Hindlimb muscle (tissue), 1 donor: Measurements from ENCODE around the gene FAAP100. TPM values are rescaled to one million over a fixed set of nuclear protein-coding genes. Genes with fewer than 3 reads are reported as not detected.
"Not testable (repeated sequence)": the region's sequence is repeated elsewhere in the genome, so short reads cannot be mapped to it uniquely, and the experiment has no call there.

Experiments used
- DNase-seq: peaks from one replicate; pipeline ENCODE4 v3.0.0-alpha.2; 2013
- polyA plus RNA-seq: library from polyadenylated mRNA; unstranded; fragments of 120-200 nt; gene quantifications from one replicate; pipeline ENCODE4 v1.2.1, GENCODE V29; 2013; ENCODE audit not compliant: insufficient read length

Gene FAAP100, protein sequence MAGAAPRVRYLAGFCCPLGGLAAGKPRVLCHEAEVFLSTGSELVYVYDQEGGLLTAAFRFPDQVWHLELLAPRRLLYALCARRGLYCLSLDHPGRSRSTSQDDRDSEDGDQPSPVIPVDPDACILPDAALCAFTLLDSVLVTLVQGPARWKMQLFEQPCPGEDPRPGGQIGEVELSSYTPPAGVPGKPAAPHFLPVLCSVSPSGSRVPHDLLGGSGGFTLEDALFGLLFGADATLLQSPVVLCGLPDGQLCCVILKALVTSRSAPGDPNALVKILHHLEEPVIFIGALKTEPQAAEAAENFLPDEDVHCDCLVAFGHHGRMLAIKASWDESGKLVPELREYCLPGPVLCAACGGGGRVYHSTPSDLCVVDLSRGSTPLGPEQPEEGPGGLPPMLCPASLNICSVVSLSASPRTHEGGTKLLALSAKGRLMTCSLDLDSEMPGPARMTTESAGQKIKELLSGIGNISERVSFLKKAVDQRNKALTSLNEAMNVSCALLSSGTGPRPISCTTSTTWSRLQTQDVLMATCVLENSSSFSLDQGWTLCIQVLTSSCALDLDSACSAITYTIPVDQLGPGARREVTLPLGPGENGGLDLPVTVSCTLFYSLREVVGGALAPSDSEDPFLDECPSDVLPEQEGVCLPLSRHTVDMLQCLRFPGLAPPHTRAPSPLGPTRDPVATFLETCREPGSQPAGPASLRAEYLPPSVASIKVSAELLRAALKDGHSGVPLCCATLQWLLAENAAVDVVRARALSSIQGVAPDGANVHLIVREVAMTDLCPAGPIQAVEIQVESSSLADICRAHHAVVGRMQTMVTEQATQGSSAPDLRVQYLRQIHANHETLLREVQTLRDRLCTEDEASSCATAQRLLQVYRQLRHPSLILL
- polyA plus RNA-seq, result 22.3 TPM

DNA sequence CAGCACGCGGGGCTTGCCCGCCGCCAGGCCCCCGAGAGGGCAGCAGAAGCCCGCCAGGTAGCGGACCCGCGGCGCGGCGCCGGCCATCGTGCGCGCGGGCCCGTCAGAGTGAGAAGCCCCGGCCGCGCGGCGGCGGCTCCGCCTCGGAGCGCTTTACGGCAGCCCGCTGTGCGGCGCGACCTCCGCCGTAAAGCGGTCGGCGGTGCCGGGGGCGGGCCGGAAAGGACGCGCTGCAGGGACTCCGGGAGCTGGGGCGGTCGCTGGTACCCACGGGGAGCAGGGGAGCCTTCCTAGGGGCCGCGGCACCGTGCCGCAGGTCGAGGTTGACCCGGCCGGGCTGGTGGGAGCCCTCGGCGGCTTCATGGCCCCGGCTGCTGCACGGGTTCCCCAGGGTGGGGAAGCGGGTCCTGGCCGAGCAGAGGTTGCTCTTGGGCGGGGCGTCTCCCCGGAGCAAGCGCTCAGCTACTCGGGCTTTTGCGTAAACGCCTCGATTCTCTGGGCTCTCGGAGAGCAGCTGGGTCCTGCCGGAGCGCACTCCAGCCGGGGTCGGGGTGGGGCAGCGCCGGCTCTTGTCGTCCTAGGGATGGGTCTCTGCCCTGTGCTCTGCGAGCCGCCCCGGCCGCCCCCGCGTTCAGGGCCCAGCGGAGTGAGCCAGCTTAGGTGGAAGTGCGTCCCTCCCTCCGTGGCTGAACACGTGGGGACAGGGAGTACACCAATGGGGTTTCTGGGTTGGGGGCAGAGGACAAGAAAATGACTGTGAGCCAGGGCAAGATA, at the start of gene FAAP100:
TSS of gene FAAP100 (minus strand) at position 110 of the 774 bp plus-strand sequence. CDS start at position 87, 23 bp downstream.
- peak; percentile 88 for DNase-seq

DNA sequence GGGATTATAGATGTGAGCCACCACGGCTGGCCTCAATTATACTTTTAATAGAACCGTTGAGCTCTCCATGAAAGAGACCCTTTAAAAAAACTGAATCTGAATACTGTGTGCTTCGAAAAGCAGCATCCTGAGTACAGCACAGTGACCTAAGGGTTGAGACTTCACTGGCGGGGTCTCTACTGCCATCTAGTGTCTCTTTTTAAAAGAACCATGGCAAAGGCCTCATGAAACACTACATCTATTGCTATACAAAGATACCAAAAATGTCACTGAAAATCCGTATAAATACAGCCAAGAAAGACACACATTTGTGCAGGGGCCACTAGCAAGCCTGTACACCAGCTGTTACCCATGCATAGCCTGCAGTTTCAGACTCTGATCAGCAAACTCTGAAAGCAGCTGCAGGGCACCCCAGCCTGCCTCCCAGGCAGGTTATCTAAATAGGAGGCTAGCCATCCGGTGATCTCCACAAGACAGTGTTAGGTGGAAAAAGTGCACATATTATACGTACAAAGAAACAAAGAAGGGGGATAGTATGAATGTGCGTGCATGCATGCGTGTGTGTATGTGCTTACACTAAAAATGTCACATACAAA, 49.5 kb upstream of the FAAP100 start:
- DNase-seq, result peak; percentile 74

DNA sequence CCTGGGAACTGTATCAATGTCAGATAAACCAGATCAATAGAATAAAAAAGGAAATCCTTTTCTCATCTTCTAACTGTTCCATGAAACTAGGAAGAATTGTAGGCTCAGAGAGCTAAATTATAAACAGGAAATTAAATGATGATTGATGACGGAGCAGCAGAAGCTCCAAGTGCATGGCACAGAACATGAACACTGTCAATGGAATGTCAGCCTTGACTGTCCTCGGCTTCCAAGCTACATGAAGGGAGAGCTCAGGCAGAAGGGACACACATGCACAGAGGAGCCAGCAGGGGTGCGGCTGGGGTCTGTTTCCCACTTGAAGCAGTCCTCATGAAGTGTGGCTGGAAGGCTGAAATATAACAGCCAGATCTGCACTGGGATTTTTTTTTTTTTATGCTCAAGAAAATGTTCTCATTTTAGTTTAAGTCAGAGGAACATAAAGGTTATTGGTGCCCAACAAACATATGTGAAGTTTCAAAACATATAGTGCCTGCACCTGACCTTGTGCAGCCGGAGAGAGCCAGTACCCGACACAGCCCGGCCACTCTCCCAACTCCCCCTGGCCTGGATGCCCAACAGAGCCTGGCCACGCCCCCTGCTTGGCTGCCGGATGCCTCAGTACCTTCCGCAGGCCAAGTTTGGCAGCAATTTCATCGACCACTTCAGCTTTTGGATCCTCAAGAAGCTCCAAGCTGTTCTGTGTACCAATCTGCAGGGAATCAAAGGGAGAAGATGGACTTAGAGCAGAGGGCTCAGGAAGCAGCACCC, 47.8 kb upstream of the FAAP100 start:
- no peak for DNase-seq

DNA sequence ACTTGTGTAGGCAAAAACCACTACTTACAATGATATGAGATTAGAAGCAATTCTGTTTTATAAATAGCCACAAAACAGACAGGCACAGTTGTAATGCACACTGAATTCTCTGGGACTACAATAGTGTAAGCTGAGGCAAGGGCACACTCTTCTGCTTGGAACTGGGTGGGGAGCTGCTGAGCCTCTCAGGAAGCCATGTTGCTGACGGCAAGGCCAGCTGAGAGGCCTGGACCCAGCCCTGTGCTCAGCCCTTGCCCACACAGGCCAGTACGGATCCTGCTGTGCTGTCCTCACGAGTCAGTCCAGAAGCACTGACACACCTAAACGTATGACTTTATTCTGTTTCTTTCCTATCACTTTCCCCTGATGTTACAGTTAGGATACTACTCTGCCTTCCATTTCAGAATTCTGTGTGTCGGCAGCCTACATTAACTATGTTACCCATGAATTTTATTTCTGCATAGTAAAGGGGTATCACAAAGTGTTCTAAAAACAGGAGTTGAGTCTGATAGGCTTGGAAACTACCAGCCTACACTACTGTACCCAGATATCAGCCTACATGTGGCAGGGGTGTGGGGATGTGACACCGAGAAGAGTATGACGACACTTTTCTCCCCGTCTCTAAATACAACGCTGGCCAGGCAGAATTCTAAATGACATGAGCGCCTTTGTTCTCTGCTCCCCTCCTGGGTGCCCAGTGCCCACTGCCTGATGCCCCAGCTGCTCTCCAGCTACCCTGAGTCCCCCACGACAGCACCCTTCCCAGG, 41.1 kb upstream of the FAAP100 start:
- DNase-seq, result no peak

DNA sequence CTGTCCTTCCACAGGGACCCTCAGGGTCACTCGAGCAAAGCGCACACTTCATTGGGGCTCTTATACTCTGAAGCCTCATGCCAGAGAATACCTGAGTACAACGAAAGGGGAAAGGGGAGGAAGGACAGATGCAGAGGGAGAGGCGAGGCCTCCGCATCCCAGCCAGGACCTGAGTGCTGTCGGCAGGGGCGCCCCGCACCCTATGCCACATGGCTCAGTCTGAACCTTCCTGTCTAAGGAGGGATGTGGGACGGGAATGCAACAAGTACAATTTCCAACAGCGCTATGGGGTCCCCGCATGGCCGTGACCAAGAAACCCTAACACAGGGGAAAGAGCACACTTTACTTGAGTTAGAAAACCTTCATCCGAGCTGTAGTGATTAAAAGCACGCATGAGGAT, 39.8 kb upstream of the FAAP100 start:
- DNase-seq, result no peak

DNA sequence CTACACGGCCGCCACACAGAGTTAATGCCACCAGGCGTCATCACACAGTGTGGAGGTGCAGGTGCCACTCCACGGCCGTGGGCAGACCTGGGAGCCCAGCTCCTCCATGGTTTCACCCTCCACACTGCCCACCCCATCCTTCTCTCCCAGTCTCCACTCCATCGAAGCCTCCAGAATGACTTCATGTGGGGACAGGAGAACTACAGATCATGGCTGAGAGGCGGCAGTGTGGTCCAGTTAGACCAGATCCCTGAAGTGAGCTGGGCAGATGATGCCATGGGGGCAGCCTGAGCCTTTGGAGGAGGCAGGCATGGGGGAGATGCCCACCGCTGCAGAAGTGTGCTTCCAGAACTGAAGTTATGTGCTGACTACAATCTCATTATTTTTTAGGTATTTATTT, 38.0 kb upstream of the FAAP100 start:
- DNase-seq, result no peak

DNA sequence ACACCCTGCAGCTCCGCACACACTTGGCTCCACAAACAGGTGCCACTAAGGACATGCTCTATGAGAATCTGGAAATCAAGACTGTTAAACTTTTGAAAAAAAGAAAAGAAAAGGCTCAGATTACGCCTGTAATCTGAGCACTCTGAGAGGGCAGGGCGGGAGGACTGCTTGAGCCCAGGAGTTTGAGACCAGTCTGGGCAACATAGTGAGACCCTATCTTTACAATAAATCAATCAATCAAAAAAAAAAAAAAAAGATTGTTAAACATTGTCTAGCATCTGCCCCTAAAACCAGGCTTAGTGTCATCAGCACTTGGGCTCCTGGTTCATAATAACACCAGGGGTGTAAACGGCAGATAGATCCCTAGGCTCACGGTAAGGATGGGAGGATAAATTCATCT, 37.5 kb upstream of the FAAP100 start:
- no peak for DNase-seq

DNA sequence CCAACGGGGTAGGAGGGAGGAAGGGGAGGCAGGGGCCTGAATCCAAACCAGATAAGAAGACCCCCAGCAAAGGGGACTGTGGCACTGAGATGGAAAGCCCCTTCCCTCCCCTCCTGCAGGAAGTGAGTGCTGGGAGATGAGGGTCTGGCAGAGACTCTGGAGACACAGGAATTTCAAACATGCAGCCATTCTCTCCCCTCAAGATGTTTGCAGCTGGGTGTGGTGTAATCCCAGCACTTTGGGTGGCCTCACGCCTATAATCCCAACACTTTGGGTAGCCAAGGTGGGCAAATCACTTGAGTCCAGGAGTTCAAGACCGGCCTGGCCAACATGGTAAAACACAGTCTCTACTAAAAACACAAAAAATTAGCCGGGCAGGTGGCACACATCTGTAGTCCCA, 33.9 kb upstream of the FAAP100 start:
- no peak for DNase-seq

DNA sequence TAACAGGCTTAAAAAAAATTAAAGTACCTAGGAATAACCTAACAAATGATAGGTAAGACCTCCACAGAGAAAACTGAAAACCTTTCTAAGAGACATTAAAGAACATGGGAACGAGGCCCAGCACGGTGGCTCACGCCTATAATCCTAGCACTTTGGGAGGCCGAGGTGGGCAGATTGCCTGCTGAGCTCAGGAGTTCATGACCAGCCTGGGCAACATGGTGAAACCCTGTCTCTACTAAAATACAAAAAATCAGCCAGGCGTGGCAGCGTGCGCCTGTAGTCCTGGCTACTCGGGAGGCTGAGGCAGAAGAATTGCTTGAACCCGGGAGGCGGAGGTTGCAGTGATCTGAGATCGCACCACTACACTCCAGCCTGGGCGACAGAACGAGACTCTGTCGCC, 32.6 kb upstream of the FAAP100 start:
- DNase-seq, result not testable (repeated sequence)

DNA sequence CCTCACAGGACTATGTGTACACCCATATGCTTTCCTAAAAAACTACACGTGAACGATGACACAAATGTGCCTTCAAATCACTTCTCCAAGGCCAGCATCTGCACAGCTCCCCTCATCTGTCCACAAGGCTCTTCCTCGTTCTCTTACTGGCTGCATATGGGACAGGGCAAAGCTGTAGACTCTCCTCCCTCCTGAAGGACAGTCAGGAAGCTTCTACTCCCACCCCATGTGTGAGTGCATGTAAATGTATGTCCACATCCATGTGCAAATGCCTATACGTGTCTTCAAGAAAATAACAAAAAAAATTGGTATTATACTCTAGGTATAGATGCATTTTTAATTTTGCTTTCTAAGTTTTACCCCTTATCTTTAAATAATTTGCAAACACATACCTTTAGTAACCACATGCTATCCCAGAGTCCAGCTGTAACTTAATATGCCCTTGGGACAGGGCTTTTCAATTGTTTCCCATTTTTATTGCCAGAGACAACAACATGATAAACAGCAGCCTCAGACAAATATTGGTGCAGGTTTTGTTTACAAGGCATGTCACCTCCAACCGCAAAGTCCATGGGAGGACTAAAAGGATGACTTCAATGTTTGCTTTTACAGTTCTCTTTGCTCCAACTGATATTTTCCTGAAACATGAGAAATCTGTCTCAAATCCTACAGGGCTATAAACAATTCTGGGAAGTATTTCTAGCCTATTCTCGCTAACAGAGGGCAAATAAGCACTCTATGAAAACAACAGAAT, 31.6 kb upstream of the FAAP100 start:
- DNase-seq, result no peak

DNA sequence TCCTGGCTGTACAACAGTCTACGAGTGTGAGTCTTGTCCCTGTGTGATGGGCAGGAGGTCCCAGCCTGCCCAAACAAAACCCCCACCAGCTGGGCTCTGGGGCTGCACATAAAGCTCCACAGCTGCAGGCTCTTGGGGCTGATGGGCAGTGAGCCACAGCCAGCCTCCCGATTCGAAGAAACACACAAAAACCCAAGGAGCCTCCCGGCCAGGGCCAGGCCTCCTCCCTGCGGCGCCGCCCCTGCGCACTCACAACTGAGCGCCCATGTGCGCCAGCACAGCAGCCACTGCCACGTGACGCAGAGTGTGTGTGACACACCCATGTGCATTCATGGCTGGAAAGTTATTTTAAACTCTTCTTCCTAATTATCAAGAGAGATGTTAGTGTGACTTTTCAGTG, 30.6 kb upstream of the FAAP100 start:
- DNase-seq, result no peak

DNA sequence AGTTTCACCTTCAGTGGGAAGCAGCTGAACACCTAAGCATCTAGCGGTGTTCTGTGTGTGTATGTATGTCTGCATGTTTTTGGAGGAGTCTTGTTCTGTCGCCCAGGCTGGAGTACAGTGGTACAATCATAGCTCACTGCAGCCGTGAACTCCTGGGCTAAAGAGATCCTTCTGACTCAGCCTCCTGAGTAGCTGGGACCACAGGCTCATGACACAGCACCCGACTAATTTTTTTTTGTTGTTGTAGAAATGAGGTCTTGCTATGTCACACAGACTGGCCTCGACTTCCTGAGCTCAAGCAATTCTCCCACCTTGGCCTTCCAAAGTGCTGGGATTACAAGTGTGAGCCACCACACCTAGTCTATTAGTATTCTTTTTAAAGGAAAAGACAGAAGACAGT, 30.2 kb upstream of the FAAP100 start:
- DNase-seq, result no peak

DNA sequence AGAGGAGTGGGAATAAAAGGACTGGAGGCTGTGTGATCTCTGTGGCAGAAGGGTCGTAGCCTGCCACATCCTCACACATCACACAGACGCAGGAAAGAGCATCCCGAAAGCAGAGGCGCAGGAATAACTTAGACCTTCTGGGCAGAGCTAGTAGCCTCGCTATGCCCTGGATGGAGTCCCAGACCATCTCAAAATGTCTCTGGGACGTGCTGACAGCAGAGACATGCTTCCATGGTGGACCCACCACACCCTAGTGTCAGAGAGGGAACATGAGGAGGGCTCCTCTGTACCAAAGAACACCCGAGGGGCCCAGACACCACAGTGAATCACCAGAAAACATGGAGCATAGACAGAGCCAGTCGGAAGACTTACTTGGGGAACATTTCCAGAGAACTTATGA, 29.6 kb upstream of the FAAP100 start:
- no peak for DNase-seq

DNA sequence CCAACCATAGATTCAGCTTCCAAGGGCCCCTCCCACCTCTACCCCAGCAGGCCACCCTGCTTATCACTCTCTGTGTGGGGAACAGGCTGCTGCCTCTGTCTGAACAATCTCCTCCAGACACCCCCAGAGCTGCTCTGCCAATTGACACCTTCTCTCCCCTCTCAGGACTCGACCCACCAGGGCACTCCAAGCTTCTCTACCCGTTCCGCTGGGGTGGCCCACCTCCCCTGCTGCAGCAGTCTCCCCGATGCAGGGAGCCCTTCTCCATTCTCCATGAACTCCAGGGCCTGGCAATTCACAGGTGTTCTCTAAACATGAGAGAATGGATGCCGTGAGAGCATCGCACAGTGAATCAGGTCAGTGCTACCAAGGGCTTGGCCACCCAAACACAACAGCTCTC, 28.3 kb upstream of the FAAP100 start:
- DNase-seq, result no peak

DNA sequence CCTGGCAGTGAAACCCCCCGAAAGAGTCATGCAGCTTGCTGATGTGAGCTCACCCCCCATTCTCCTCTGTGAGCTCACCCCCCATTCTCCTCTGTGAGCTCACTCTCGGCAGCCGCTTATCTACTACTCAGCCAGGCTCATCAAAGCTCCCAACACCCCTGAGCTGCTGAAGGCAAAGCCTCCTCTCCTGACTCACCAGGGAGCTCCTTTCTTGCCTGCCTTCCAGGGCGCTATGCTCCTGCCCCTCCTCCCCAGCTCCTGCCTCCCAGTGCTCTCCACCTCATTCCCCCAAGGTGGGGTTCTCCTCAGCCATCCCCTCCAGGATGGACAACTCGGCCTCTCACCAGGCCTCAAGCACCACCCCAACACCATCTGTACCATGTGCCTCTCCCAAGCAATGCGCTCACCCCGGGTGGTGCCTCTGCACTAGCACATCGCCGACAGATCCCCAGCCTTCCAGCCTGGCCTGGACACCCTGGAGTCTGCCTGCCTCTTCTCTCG, 27.7 kb upstream of the FAAP100 start:
- DNase-seq, result no peak

DNA sequence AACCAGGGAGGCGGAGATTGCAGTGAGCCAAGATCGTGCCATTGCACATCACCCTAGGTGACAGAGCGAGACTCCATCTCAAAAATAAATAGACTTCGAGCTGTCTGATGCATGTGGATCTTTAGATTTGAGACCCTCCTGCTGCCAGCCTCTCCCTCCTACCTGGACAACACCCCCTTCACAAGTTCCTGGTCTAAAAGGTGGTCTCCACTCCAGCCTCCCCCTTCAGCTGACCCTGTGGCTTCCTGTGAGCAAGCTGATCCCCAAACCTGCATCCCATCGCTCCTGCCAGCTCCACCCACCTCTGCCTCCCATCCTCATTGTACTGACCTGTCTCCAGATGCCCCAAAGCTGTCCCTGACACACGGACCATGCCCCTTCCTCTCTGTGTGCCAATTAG, 27.1 kb upstream of the FAAP100 start:
- no peak for DNase-seq

DNA sequence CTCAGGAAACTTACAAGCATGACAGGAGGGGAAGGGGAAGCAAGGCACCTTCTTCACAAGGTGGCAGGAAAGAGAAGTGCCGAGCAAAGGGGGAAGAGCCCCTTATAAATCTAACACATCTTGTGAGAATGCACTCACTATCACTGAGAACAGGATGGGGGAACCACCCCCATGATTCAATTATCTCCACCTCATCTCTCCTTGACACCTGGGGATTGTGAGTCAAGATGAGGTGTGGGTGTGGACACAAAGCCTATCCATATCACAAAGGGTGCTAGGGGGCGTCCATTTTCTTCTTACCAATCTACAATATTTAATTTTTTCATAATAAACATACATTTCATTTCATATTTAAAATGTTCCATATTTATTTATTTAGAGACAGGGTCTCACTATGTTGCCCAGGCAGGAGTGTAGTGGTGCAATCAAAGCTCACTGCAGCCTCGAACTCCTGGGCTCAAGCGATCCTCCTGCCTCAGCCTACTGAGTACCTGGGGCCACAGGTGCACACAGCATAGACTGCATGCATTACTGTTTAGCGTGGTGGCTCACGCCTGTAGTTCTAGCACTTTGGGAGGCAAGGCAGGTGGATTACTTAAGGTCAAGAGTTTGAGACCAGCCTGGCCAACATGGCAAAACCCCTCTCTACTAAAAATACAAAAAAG, 26.5 kb upstream of the FAAP100 start:
- no peak for DNase-seq

DNA sequence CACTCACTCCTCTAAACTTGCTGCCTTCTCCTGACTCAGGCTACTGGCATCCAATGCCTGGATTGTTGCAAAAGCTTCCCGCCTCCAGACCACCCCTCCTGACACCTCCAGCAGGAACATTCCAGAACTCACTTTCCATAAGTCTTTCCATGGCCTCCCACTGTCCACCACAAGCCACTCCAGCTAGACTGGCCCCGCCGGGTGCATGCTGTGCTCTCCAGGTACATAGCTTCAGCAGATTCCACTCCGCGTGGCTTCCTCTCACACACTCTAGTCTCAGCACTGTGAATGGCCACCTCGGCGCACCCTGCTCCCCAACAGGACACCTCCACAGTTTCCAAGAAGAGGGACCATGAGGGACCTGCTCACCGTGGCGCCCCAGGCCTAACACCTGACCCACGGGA, 25.9 kb upstream of the FAAP100 start:
- DNase-seq, result no peak

DNA sequence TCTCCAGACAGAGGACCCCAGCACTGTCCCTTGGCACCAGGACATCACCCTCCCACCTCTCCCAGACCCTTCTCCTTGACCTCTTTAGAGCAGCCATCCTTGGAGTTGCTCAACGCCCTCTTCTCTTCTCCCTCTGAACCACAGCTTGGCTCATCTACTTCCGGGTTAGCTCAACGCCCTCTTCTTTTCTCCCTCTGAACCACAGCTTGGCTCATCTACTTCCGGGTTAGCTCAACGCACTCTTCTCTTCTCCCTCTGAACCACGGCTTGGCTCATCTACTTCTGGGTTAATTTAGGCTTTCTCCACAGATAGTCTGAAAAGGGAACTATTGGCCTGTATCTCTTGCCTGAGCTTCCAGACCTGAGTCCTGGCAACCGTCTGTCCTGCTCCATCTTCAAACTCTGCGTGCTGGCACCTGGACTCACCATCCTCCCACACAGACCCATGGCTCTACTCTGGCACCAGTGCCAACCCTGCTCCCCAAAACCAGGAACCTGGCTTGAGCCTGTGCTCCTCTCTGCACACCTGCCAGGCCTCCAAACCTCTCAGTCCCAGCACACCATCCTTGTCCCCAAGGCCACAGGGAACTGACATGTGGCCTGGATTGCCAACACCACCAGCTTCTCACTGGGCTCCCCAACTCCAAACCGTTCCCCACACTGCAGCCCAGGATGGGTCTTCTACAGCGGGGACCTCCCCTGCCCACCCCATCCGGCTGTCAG, 25.3 kb upstream of the FAAP100 start:
- DNase-seq, result no peak
